Inflammatory macrophage (primary cell): Measurements from ENCODE around the gene USP16.

Experiments used
- DNase-seq, 2 donors: peaks; one replicate each; pipeline ENCODE4 v3.0.0-alpha.2; 2020 to 2022

Gene USP16

DNA sequence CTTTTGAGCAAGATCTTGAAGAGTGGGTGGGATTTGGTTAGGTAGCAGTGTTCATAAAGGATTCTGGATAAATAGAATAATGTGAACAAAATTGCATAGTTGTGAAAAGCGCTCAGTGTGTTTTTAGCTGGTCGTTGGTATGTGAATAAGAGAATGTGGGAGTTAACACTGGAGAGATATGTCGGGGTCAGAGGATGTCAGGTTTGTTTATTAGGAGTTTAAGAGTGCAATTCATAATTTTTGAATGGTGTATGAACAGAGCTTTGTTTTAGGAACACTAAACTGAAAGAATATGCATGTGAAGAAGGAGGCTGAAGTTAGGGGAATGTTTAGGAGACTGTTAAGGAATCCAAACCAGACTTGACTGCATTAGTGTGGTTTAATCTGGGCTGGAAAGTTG lies 9.4 kb downstream of the USP16 start:
- DNase-seq: no peak

DNA sequence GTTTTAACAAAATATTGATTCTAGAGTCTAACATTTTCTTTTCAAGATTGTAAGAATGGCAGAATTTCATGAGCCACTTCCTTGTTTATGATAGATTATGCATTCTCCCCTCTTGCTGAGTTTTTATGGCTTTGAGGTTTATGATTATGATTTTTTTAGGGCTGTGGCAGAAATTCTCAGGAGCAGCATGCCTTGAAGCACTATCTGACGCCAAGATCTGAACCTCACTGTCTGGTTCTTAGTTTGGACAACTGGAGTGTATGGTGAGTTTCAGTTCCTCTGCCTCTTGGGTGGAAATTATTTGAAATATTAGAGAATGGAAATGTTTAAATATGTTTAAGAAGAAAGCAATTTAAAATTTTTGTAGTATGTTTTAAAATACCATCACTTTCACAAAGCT lies 10.2 kb downstream of the USP16 start:
- no peak for DNase-seq

DNA sequence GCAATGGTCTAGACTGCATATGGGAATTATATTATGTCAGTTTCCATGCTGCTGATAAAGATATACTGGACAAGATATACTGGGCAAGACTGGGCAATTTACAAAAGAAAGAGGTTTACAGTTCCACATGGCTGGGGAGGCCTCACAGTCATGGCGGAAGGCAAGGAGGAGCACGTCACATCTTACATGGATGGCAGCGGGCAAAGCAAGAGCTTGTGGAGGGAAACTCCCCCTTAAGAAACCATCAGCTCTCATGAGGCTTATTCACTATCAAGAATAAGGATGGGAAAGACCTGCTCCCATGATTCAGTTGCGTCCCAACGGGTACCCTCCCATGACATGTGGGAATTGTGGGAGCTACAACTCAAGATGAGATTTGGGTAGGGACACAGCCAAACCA lies 27.8 kb downstream of the USP16 start:
- DNase-seq: no peak

DNA sequence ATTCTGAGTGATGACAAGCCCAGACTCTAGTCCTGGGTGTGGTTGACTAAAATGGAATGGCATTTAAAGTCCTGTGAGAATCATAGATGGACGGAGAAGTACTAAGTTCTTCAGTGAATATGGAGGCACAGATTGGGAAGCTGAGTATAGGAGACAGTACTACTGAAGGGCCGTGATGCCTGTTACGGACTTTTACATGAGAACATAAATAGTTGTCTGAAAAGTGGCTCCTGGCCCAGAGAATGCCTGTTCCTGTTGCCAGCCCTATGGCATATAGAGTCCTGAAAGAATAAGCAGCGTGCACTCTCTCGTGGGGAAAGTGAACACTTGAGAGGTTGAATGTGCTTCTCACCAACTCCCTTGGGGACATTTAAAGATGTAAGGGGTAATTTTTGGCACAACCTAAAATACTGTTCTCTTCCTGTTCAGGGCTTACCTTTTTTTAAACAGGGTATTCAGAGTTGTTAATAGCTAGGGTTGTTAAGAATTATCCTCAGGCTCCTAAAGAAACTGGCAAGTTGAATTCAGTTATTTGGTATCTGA lies 28.6 kb downstream of the USP16 start:
- DNase-seq: no peak

DNA sequence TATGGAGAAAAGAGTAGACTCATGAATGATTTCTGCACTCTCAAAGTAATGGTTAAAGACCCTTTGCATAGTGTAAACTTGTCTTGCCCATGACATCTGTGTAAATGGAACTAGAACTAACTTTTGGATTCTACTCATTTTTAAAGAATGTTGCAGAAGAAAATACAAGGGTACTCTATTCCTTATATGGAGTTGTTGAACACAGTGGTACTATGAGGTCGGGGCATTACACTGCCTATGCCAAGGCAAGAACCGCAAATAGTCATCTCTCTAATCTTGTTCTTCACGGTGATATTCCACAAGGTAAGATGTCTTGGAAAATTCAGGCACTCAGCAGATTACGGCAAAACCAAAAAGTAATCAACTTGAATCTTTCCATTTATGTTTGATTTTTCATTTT lies 29.2 kb downstream of the USP16 start:
- no peak for DNase-seq

DNA sequence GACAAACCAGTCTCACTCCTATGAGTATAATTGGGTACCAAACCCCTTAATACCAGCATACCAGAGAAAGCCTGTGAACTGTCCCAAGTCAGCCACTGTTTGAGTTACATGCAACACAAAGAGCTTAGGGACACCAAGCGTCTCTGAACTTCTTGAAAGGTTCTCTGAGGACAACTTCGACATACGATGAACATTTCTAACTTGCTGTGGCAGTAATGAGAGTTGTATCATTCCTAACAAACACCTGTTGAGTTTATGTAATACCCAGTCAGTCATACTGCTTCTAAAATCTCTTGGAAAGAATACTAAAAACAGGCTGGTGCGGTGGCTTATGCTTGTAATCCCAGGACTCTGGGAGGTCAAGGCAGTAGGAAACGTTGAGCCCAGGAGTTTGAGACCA lies 30.6 kb downstream of the USP16 start:
- DNase-seq: no peak

DNA sequence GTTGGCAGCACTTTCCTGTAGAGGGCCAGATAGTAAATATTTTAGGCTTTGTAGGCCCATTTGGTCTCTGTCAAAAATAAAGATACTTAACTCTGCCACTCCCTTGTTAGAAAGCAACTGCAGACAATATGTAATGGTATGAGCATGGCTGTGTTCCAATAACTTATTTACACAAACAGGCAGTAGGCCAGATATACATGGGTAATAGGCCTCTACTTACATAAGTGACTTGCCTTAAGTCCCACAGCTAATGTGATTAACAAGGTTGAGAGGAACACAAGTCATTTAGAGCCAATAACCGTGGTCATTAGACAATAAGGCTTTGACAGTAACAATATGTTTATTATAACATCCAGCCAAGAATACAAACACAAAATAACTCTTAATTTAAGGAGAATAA lies 31.5 kb downstream of the USP16 start:
- no peak for DNase-seq

DNA sequence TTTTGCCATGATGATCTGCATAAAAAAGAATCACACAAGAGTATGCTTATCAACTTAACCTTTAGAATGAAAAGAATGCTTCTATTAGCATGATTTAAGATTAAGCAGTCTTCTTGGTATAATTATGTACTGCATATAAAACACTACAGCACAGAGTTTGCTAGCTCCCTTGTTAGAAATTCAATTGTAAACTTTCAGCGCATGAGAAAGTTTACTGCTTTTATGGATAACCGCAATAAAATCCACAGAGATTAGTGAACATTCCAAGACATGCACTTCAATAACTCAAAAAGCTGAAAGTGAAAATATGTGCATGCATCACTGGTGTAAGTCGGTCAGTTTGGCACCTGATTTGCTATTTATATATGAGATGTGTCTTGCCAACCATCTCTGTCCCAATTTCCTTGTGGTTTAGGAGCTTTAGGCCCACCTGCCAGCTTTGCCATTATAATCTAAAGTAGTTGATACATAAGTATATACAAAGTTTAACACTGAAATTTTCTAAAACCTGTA lies 32.1 kb downstream of the USP16 start:
- DNase-seq: no peak

DNA sequence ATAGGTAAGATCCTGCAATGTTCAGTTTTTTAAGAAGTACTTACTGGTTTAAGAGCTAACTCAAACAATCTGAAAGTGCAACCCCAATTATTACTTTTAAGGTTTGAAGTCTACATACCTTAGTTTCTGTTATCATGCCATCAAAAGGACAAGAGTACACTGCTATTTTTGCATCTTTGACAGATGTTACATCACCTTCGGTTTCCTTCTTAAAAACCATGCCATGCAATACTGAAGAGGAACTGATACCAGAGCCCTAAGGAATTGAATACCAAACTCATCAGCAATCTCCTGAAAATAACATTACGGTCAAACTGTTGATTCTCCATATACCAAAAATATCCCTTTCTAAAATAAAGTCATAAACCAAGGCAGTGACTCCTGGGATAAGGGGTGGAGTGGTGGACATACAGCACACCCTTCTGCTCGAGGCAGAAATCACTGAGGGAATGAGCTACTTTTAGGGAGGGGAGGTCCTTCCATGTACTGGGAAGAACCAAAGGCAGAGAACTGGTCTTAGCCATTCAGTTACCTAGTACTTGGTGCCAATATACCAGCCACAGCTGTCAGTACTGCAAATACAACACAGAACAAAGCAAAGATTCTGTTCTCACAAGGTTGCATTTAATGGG lies 40.5 kb downstream of the USP16 start:
- peak; percentile 56 to 73 for DNase-seq

DNA sequence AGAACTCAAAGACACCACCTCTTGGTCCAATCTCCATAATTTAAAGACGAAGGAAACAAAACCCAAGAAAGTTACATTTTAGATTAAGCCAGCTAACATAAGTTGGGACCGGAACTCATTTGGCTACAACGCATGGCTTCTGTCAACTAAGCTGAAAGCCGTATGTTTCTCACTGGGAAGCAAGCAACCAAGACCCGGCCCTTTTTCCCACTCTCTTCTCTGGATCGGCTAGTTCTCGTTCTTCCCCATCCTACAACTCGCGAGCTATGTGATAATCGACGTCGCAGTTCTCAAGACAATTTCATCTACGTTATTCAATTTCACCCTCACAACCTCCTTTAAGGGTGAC lies 48.4 kb downstream of the USP16 start:
- peak; percentile 51 to 67 for DNase-seq

DNA sequence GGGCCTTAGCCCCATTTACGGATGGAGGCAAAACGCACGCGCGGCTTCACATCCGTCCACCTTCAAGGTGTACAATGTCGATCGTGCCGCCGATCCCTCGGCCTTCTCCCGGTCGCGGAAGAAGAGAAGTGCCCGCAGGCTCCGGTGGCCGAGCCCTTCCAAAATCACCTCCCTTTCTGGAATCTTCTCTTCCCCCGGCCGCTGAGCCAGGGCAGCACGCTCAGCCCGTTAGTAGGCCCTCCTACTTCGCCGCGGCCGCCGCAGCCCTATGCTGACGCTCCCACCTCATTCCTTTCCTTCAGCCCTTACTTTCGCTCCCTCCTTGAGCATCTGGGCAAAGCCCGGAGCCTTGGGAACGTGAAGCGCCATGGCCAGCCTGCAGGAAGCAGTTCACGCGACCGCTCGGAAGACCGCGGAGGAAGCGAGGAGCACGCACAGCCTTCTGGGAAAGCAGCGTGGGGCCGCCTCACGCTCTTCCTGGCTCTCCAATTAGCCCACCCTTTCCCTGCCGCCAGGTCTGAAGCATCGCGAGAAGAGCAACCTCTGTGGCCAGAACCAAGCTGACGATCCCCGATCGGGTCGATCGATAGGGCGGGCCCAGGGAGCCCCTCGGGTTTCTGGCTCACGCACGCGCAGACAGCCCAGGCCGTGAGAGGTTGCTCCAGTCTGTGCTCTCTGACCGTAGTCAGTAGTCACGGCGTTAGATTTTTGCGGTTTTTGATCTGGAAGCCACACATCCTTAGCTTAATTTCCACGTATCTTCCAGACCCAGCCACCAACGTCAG lies 48.9 kb downstream of the USP16 start, which contains the start of gene CCT8:
Gene CCT8, minus strand, starts transcription at position 427 of the 785 bp plus-strand sequence. Its CDS starts 58 bp downstream, at position 369.
- DNase-seq: peak; percentile 100

DNA sequence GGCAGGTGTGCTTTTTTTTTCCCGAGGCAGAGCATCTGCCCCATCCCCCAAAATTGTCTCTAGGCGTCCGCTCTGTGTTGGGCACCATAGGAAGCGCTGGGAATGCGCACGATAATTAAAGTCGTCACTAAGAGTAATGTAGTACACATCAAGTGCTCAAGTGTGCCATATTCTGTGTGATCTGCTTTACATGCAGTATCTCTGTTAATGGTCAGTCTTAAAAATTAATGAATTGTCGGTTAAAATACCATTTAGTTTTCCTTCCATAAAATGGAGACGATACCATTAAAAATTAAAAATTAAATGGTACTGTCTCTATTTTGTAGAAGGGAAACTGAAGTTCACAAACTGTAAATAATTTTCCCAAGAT lies 49.5 kb downstream of the USP16 start:
- DNase-seq: no peak

DNA sequence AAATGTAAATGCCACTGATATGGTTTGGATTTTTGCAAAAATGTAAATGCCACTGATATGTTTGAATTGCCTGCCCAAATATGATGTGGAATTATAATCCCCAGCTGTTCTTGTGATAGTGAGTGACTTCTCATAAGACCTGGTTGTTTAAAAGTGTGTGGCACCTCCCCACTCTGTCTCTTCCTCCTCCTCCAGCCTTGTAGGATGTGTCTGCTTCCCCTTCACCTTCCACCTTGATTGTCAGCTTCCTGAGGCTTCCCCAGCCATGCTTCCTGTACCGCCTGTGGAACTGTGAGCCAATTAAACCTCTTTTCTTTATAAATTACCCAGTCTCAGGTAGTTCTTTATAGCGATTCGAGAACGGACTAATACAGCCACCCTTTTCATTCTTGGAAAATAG lies 50.3 kb downstream of the USP16 start:
- no peak for DNase-seq

DNA sequence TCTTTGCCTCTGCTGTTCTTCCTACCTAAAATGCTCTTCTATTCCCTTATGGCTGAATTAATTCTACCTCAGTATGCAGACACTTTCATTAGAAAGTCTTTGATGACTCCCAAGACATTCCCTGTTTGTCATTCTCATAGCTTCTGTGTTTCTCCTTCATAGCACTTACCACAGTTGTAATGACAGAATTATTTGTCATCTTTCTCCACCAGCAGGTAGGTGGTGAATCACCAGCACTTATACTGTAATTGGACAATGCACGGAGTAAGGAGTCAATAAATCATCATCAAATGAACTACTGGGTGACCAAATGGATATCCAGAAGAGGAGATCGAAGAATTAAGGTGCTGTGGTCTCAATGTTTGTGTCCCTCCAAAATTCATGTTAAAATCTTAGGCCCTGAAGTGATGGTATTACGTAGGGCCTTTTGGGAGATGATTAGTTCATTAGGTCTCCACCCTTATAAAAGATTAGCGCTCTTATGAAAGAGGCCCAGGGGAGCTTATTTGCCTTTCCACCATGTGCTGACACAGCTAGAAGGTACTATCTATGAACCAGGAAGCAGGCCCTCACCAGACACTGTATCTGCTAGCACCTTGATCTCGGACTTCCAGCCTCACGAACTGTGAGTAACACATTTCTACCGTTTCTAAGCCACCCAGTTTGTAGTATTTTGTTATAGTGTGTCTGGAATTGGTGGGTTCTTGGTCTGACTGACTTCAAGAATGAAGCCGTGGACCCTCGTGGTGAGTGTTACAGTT lies 51.4 kb downstream of the USP16 start:
- DNase-seq: no peak

DNA sequence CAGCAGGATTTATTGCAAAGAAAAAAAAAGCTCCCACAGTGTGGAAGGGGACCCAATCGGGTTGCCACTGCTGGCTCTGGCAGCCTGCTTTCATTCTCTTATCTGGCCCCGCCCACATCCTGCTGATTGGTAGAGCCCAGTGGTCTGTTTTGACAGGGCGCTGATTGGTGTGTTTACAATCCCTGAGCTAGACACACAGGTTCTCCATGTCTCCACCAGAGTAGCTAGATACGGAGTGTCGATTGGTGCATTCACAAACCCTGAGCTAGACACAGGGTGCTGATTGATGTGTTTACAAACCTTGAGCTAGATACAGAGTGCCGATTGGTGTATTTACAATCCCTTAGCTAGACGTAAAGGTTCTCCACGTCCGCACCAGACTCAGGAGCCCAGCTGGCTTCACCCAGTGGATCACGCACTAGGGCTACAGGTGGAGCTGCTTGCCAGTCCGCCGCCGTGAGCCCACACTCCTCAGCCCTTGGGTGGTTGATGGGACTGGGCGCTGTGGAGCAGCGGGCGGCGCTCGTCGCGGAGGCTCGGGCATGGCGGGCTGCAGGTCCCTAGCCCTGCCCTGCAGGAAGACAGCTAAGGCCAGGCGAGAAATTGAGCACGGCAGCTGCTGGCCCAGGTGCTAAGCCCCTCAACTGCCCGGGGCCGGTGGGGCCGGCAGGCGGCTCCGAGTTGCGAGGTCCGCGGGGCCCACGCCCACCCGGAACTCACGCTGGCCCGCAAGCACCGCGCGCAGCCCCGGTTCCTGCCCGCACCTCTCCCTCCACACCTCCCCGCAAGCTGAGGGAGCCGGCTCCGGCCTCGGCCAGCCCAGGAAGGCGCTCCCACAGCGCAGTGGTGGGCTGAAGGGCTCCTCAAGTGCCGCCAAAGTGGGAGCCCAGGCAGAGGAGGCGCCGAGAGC lies 52.5 kb downstream of the USP16 start:
- peak; percentile 45 to 67 for DNase-seq

DNA sequence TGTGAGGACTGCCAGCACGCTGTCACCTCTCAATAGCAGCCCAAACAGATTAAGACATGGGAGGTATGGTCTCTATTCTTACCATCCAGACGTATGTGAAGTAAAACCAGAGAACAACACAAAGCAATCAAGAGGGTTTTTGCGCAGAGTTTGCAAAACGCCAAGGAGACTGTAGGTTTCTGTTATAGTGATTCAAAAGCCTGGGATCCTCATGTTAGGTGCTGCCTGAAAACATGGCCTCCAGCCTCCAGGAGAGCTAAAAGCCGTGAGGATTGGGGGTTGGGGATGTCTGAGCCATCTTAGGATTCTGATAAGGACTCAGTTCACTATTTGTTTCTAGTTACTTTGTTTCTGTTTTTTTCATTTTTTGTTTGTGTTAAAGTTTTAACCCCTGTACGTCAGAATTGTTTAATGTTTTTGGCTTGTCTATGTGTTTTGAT lies 53.2 kb downstream of the USP16 start:
- DNase-seq: peak in 1 of 2 donors; percentile 36

DNA sequence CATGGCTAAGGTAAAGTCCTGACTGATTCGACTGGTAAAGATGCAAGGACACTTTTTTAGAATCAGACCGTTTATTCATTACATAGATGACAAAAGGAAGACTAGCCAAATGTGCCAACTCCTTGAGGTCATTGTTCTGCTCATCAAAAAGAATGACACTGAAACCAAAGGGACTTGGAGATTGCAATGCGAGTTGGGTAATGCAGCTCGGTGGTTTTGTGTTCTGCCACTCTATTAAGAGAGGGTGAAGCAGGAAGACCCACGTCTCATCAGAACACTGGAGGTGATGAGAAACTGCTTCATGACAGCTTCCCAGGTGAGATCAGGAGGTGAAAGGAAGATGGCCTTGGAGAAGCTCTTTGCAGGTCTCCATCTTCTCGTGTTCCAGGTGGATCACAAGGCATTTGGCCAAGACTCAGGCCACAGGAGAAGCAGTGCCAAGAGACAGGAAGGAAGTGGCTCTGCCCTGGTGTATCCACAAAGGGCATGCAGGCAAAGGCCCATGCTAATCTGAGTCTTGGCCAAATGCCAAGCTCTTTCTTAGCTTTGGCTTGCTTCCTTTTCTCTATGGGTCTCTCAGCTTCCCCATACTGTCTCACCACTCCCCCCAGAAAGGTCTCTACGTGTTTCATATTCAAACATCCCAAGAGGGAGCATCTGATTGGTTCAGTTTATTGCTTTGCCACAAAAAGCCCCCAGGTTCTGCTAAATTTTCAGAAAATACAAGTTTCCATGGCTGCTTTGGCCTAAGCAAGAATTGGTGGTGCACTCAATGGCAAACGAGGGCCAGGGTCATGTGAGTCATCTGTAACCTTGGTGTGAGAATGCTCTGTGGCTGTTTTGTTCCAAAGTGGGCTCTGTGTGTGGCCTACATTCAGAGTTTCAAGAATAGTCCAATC lies 54.6 kb downstream of the USP16 start:
- peak; percentile 75 to 86 for DNase-seq

DNA sequence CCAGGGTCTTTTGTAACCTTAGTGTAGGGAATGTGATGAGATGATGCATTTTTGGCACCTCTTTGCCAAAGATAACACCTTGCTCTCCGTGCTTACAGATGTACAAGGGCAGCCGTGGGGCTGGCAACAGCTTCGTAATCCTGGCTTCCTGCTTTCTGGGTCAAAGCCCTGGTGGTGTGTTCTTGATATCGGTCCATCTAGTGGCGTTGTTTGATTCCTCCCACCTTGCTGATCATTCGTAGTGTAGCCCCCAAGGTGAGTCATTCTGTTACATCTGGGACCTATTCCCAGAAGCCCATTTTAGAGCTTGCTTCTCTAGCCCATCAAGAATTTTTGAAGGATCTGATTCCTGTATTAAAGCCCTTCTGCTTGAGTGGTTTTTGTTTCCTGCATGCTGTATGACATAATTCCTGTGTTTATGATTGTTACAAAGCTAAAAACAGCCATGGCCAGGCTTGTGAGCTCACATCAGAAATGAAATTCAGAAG lies 56.0 kb downstream of the USP16 start:
- peak; percentile 45 to 48 for DNase-seq

DNA sequence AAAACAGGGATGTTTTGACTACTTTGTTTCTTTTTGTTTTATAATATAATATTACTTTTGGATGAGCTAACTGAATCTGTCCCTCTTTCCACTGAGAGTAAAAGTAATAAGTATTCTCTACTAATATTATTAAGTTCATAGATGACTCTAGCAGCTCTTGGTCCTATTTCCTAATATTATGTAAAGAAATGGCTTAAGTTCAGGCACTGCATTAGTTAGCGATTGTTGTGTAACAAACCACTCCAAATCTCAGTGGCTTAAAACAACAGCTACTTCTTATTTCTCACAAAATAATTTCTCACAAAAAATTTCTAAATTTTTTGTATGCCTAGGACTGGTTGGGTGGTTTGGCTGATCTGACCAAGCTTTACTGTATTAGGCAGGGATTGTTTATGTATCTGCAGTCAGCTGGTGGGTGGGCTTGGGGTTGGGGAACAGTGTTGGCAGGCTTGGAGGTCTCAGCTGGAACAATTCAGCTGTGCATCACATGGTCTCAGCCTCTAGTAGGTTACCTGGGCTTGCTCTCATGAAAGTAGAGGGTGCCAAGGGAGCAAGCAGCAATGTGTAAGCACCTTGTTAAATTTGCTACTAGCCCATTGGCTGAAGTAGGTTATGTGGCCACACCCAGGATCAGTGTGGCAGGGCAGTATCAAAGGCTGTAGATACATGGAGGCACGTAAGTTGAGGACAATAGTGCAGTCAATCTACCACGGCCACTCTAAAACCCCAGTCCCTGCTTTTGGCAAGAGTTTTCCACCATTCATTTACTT lies 57.8 kb downstream of the USP16 start:
- peak; percentile 24 to 66 for DNase-seq

DNA sequence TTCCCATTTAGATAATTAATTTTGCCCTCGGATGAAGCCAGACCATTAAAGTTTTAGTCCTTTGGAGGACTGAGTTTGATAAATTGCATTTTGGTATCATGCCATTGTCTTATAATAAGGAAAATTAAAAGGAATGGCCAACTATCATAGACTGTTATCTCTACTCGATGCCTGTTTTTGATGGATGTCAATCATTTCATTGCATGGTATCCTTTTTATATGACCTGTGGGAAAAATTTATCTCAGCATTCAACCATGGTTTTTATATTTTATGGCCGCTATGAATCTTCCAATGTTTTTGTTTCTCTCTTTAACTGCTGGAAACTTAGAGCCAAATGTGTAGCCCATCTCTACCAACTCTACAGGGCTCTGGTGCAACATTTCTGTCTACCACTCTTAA lies 58.8 kb downstream of the USP16 start:
- DNase-seq: no peak
